ENCODE results near the gene GRHL1. TPM values are rescaled to one million over a fixed set of nuclear protein-coding genes. Genes with fewer than 3 reads are reported as not detected.

GRHL1 gene, protein sequence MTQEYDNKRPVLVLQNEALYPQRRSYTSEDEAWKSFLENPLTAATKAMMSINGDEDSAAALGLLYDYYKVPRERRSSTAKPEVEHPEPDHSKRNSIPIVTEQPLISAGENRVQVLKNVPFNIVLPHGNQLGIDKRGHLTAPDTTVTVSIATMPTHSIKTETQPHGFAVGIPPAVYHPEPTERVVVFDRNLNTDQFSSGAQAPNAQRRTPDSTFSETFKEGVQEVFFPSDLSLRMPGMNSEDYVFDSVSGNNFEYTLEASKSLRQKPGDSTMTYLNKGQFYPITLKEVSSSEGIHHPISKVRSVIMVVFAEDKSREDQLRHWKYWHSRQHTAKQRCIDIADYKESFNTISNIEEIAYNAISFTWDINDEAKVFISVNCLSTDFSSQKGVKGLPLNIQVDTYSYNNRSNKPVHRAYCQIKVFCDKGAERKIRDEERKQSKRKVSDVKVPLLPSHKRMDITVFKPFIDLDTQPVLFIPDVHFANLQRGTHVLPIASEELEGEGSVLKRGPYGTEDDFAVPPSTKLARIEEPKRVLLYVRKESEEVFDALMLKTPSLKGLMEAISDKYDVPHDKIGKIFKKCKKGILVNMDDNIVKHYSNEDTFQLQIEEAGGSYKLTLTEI
- total RNA-seq (2014; rRNA removed; shearing (Covaris generic); ENCODE audit: low replicate concordance): 1.3 TPM in 1 of 2 replicates, not detected in the other

DNA sequence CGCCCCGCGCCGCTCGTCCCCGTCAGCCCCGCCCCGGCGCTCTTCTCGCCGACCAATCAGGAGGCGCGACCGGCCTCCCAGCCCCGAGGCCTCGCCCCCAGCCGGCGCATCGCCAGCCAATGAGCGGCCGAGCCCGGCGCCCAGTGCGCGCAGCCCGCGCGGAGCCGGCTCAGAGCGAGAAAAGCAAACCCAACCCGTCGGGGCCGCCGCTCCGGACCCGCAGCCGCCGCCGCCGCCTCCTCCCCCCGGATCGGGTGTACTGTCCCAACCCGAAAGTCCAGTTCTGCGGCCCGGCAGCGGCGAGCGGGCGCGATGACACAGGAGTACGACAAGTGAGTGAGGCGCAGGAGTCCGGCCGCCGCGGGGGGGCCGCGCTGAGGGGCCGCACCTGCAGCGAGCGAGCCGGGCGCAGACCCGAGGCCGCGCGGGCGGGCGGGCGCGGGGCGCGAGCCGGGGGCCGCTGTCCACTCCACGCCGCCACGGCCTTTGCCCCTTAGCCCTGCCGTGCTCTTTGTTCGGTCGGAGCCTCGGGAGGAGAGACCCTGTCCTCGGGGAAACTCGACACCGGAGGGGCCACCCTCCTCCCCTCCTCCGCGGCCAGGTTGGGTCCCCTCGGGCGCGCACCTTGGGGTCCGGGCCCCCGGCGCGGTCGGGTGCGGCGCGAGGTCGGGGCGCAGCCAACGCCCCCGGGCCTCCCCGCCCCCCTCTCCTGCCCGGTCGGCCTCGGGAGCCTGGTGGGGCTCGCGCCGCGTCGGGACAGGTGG, at the start of gene GRHL1:
Gene GRHL1, plus strand, starts transcription at position 172 of the 764 bp plus-strand sequence. Its CDS starts 141 bp downstream, at position 313.
- H3K27me3 ChIP-seq (ENCODE audit: low read length): no peaks in the 10 kb centered on the region
- no peak within 1 kb of the TSS for H3K27ac ChIP-seq (ENCODE audit: low read length)

DNA sequence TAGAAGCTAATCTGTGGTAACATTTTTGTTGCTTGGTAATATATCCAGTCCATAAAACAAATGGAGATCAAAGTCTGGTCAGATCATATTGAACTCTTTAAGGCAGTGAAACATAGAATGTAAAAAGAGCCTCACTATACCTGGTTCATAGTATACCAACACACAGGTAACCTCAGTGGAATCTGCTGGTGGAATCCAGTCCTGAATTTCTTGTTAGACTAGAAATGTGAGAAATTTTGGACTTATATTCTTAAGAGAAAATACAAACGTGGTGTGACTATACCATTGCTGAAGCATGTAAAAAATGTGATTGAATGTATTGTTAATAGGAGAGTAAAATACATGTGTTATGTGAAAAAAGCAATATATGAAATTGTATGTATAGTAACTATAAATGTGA, 46.1 kb upstream of the GRHL1 start:
- no peak for DNase-seq
- H3K36me3 ChIP-seq (ENCODE audit: insufficient read depth, low read length): peaks cover 11% of the 10 kb centered on the region
- H2AFZ ChIP-seq (ENCODE audit: low read length): no peak overlapping the region
- H3K4me2 ChIP-seq (ENCODE audit: low read depth, low read length, poor library complexity, severe bottlenecking): no peak overlapping the region
- H3K9ac ChIP-seq (ENCODE audit: low read length): no peak overlapping the region
- no peaks in the 10 kb centered on the region for H3K27me3 ChIP-seq (ENCODE audit: low read length)
- no peak overlapping the region for H3K27ac ChIP-seq (ENCODE audit: low read length)
- H4K20me1 ChIP-seq (ENCODE audit: insufficient read depth, low read depth, low read length): no peaks in the 10 kb centered on the region
- peaks cover 9% of the 10 kb centered on the region for H3K4me1 ChIP-seq (ENCODE audit: low read length)
- H3K79me2 ChIP-seq (ENCODE audit: low read length): peaks cover 58% of the 10 kb centered on the region
- H3K9me3 ChIP-seq (ENCODE audit: low read length): no peaks in the 10 kb centered on the region
- no peaks in the 10 kb centered on the region for H3K9me2 ChIP-seq (replicated peaks; ENCODE audit: insufficient read depth, low read length)
- no peak overlapping the region for H3K4me3 ChIP-seq (ENCODE audit: low read length)

More for the DNA sequence above, at the start of gene GRHL1:
- H3K4me2 ChIP-seq (ENCODE audit: low read depth, low read length, poor library complexity, severe bottlenecking): peak within 1 kb of the TSS; percentile 79
- no peaks in the 10 kb centered on the region for H3K9me2 ChIP-seq (replicated peaks; ENCODE audit: insufficient read depth, low read length)
- peak within 1 kb of the TSS; percentile 91 for H2AFZ ChIP-seq (ENCODE audit: low read length)
- H3K9ac ChIP-seq (ENCODE audit: low read length): peak within 1 kb of the TSS; percentile 74
- DNase-seq: peak; percentile 96
- H3K4me3 ChIP-seq (ENCODE audit: low read length): peak within 1 kb of the TSS; percentile 67
- no peaks in the 10 kb centered on the region; the same call in 1 of the 2 replicates for H3K4me1 ChIP-seq (ENCODE audit: low read length)
- no peaks in the 10 kb centered on the region for H4K20me1 ChIP-seq (ENCODE audit: insufficient read depth, low read depth, low read length)
- H3K79me2 ChIP-seq (ENCODE audit: low read length): no peaks in the 10 kb centered on the region
- no peaks in the 10 kb centered on the region for H3K9me3 ChIP-seq (ENCODE audit: low read length)
- no peaks in the 10 kb centered on the region for H3K36me3 ChIP-seq (ENCODE audit: insufficient read depth, low read length)

DNA sequence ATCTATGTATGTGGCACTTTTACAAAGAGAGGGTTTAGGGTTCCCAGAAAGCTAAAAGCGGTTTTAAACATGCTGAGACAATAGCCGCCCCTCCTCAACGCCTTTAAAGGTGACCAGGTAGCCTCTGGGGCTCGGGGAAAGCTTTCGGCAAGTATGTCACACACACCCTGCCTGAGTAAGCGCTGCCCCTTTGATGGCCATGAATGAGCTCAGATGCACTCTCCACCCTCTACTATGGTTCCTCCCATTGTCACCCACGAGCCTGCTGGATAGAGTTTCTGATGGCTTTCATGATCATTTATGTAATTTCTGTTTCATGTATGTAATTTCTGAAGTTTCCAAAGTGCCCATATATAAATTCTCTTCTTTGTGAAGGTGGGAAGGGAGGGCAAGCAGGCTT, 44.1 kb upstream of the GRHL1 start:
- no peaks in the 10 kb centered on the region for H3K9me2 ChIP-seq (replicated peaks; ENCODE audit: insufficient read depth, low read length)
- no peak overlapping the region for H3K27ac ChIP-seq (ENCODE audit: low read length)
- no peaks in the 10 kb centered on the region for H4K20me1 ChIP-seq (ENCODE audit: insufficient read depth, low read depth, low read length)
- peaks cover 15% of the 10 kb centered on the region for H3K36me3 ChIP-seq (ENCODE audit: insufficient read depth, low read length)
- H3K9me3 ChIP-seq (ENCODE audit: low read length): no peaks in the 10 kb centered on the region
- H3K9ac ChIP-seq (ENCODE audit: low read length): no peak overlapping the region
- H3K4me1 ChIP-seq (ENCODE audit: low read length): peaks cover 9% of the 10 kb centered on the region
- no peak overlapping the region for H3K4me3 ChIP-seq (ENCODE audit: low read length)
- H2AFZ ChIP-seq (ENCODE audit: low read length): no peak overlapping the region
- peaks cover 47% of the 10 kb centered on the region for H3K79me2 ChIP-seq (ENCODE audit: low read length)
- H3K4me2 ChIP-seq (ENCODE audit: low read depth, low read length, poor library complexity, severe bottlenecking): no peak overlapping the region
- peak; percentile 16 for DNase-seq
- H3K27me3 ChIP-seq (ENCODE audit: low read length): no peaks in the 10 kb centered on the region

DNA sequence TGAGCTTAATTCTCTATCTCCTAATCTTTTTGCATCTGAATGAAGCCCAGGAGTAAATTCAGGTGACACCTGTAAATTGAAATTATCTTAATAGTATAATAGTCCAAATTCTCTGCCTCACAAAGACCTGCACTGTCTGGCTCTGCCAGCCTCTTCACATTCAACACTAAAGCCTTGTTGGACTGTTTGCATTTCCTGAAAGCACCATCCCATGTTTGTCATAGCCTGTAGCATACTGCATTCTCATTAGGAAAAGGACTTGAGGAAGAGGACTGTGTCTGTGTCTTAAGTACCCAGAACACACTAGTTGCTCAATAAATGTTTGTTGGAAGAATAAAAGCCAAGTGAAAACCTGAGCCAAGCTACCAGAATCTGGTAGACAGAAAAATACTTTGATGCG, 42.9 kb upstream of the GRHL1 start:
- no peak overlapping the region for H3K27ac ChIP-seq (ENCODE audit: low read length)
- no peak overlapping the region for H2AFZ ChIP-seq (ENCODE audit: low read length)
- H3K4me1 ChIP-seq (ENCODE audit: low read length): peaks cover 9% of the 10 kb centered on the region
- H4K20me1 ChIP-seq (ENCODE audit: insufficient read depth, low read depth, low read length): no peaks in the 10 kb centered on the region
- no peak overlapping the region for H3K4me2 ChIP-seq (ENCODE audit: low read depth, low read length, poor library complexity, severe bottlenecking)
- H3K27me3 ChIP-seq (ENCODE audit: low read length): no peaks in the 10 kb centered on the region
- no peak overlapping the region for H3K4me3 ChIP-seq (ENCODE audit: low read length)
- no peak overlapping the region for H3K9ac ChIP-seq (ENCODE audit: low read length)
- no peaks in the 10 kb centered on the region for H3K9me3 ChIP-seq (ENCODE audit: low read length)
- peaks cover 22% of the 10 kb centered on the region for H3K36me3 ChIP-seq (ENCODE audit: insufficient read depth, low read length)
- no peak for DNase-seq
- H3K9me2 ChIP-seq (replicated peaks; ENCODE audit: insufficient read depth, low read length): no peaks in the 10 kb centered on the region
- H3K79me2 ChIP-seq (ENCODE audit: low read length): peaks cover 40% of the 10 kb centered on the region

DNA sequence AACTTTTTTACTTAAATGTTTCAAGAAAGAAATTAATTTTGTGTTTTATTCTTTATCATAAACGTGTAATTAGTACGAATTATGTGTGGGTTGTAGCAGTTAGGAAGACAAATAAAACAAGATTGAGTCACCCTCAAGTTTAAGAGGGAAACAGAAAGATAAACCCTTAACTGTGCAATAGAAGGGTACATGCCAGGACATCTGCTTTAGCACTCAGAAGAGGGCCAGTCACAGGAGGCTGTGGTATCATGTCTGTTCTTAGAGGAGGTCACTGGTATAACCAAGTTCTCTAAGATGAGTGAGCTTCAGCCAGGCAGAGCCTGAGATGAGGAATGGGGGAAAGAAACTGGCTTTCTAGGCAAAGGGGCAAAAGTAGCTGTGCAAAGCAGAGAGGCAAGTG, 42.4 kb upstream of the GRHL1 start:
- Histone ChIP-seq H4K20me1 (ENCODE audit: insufficient read depth, low read depth, low read length) (no peaks in the 10 kb centered on the region), H3K9ac (ENCODE audit: low read length) (no peak overlapping the region), H3K27ac (ENCODE audit: low read length) (no peak overlapping the region), H3K36me3 (ENCODE audit: insufficient read depth, low read length) (peaks cover 26% of the 10 kb centered on the region), H3K4me1 (ENCODE audit: low read length) (peaks cover 9% of the 10 kb centered on the region), H3K79me2 (ENCODE audit: low read length) (peaks cover 35% of the 10 kb centered on the region), H3K9me2 (replicated peaks; ENCODE audit: insufficient read depth, low read length) (no peaks in the 10 kb centered on the region), H3K4me2 (ENCODE audit: low read depth, low read length, poor library complexity, severe bottlenecking) (no peak overlapping the region), H3K4me3 (ENCODE audit: low read length) (no peak overlapping the region), H2AFZ (ENCODE audit: low read length) (no peak overlapping the region), H3K9me3 (ENCODE audit: low read length) (no peaks in the 10 kb centered on the region), H3K27me3 (ENCODE audit: low read length) (no peaks in the 10 kb centered on the region)
- DNase-seq: peak; percentile 40

DNA sequence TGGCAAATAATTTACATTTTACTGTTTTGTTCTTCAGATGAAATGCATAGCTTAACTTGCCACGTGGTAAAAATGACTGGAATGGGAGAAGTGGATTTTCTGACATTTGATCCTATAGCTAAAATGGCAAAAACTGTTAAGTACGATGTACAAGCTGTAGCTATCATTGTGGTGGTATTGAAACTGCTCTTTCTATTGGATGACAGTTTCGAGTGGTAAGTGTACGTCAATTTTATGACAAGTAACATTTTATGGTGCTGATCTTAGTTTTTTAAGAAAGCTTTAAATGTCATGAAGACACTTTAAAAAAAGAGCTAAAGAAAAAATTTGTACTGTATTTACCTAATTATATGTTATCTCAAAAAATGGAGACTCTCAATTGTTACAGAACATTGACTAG, 40.8 kb upstream of the GRHL1 start:
- no peak overlapping the region for H3K27ac ChIP-seq (ENCODE audit: low read length)
- no peak overlapping the region for H2AFZ ChIP-seq (ENCODE audit: low read length)
- no peaks in the 10 kb centered on the region for H3K27me3 ChIP-seq (ENCODE audit: low read length)
- no peak overlapping the region for H3K4me2 ChIP-seq (ENCODE audit: low read depth, low read length, poor library complexity, severe bottlenecking)
- no peak for DNase-seq
- no peak overlapping the region for H3K9ac ChIP-seq (ENCODE audit: low read length)
- H3K79me2 ChIP-seq (ENCODE audit: low read length): peaks cover 24% of the 10 kb centered on the region
- peaks cover 33% of the 10 kb centered on the region for H3K36me3 ChIP-seq (ENCODE audit: insufficient read depth, low read length)
- no peaks in the 10 kb centered on the region for H3K9me2 ChIP-seq (replicated peaks; ENCODE audit: insufficient read depth, low read length)
- H3K4me1 ChIP-seq (ENCODE audit: low read length): no peaks in the 10 kb centered on the region
- no peaks in the 10 kb centered on the region for H3K9me3 ChIP-seq (ENCODE audit: low read length)
- no peaks in the 10 kb centered on the region for H4K20me1 ChIP-seq (ENCODE audit: insufficient read depth, low read depth, low read length)
- no peak overlapping the region for H3K4me3 ChIP-seq (ENCODE audit: low read length)

DNA sequence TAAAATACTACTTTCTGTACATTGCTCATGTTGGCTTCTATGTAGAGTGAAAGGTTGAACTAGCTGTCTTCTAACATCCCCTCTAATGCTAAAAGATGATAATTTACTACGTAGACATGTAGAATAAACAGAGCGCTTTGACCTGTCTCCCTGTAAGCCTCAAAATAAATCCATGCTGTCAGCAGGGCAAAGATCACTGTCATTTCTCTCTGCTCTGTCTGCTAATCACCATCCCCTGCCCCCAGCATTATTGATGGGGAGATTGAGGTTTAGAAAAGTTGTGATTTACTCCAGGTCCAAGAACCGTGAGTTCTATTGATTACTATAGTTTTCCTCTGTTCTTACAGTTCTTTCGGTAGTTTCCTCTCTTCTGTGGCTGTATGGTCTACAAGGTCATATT, 39.0 kb upstream of the GRHL1 start:
- Histone ChIP-seq H3K4me3 (ENCODE audit: low read length) (no peak overlapping the region), H3K79me2 (ENCODE audit: low read length) (peaks cover 15% of the 10 kb centered on the region), H3K9me2 (replicated peaks; ENCODE audit: insufficient read depth, low read length) (no peaks in the 10 kb centered on the region), H3K9ac (ENCODE audit: low read length) (no peak overlapping the region), H3K27me3 (ENCODE audit: low read length) (no peaks in the 10 kb centered on the region), H2AFZ (ENCODE audit: low read length) (no peak overlapping the region), H3K27ac (ENCODE audit: low read length) (no peak overlapping the region), H3K4me1 (ENCODE audit: low read length) (no peaks in the 10 kb centered on the region), H3K4me2 (ENCODE audit: low read depth, low read length, poor library complexity, severe bottlenecking) (no peak overlapping the region), H3K36me3 (ENCODE audit: insufficient read depth, low read length) (peaks cover 35% of the 10 kb centered on the region), H4K20me1 (ENCODE audit: insufficient read depth, low read depth, low read length) (no peaks in the 10 kb centered on the region), H3K9me3 (ENCODE audit: low read length) (no peaks in the 10 kb centered on the region)
- DNase-seq: no peak

Measured in Karpas-422 (cell line).